Glomerular visceral epithelial cell (primary cell): ENCODE data around the gene UQCRC1.

Experiments
- DNase-seq: peaks from one replicate; pipeline ENCODE4 v3.0.0-alpha.2; 2016; ENCODE audit errors: extremely low spot score

Gene UQCRC1

GRCh38 chr3:48633743-48634142, 24.3 kb upstream of the UQCRC1 start:
- no peak for DNase-seq

- DNase-seq: no peak
Observed at GRCh38 chr3:48633256-48633655, 23.8 kb upstream of the UQCRC1 start.

- no peak for DNase-seq
Observed at GRCh38 chr3:48631516-48632448, 22.3 kb upstream of the UQCRC1 start.

- no peak for DNase-seq
Observed at GRCh38 chr3:48630833-48631232, 21.4 kb upstream of the UQCRC1 start.

- DNase-seq: no peak
Observed at GRCh38 chr3:48630407-48630806, 21.0 kb upstream of the UQCRC1 start.

- DNase-seq: no peak
Observed at GRCh38 chr3:48629894-48630293, 20.4 kb upstream of the UQCRC1 start.

GRCh38 chr3:48628277-48629017, 19.0 kb upstream of the UQCRC1 start:
- no peak for DNase-seq

GRCh38 chr3:48625600-48625999, 16.2 kb upstream of the UQCRC1 start:
- no peak for DNase-seq

GRCh38 chr3:48624767-48625166, 15.3 kb upstream of the UQCRC1 start:
- DNase-seq: no peak

GRCh38 chr3:48623851-48624547, 14.6 kb upstream of the UQCRC1 start:
- no peak for DNase-seq

- no peak for DNase-seq
Observed at GRCh38 chr3:48621461-48621869, 12.0 kb upstream of the UQCRC1 start, which contains the start of gene TMEM89. Gene TMEM89, minus strand, starts transcription at chr3:48621769. Its CDS starts 13 bp downstream, at chr3:48621756.

GRCh38 chr3:48619541-48620524, 10.4 kb upstream of the UQCRC1 start:
- no peak for DNase-seq

GRCh38 chr3:48617559-48617958, 8.1 kb upstream of the UQCRC1 start:
- DNase-seq: no peak

- no peak for DNase-seq
Observed at GRCh38 chr3:48614044-48614443, 4.6 kb upstream of the UQCRC1 start.

GRCh38 chr3:48612309-48612708, 2.9 kb upstream of the UQCRC1 start:
- no peak for DNase-seq

GRCh38 chr3:48607519-48607918, 1.9 kb downstream of the UQCRC1 start:
- no peak for DNase-seq

- no peak for DNase-seq
Observed at GRCh38 chr3:48601622-48601994, 7.8 kb downstream of the UQCRC1 start.

GRCh38 chr3:48600711-48601621, 8.5 kb downstream of the UQCRC1 start:
- no peak for DNase-seq

- no peak for DNase-seq
Observed at GRCh38 chr3:48599509-48600285, 9.7 kb downstream of the UQCRC1 start.
